Measurements from ENCODE around the gene CDH12.

DNA sequence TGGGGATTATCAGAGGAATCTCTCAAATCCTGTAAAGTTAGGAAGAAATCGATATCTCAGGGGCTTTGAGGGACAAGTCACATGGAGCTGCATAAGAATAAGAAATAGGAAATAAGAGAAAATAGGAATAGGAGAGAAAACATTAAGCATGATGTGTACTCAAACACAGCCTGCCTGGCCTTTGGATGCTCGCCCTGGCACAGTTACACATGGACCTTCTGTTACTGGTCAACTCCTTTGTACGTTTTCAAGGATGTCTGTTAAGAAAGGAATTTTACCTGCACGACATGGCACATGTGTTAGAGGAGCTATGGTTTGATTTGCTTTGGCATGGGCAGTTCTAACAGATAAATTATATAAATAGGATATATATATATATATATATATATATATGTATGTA, 321.2 kb downstream of the CDH12 start:
- TF ChIP-seq, protein P1, sequence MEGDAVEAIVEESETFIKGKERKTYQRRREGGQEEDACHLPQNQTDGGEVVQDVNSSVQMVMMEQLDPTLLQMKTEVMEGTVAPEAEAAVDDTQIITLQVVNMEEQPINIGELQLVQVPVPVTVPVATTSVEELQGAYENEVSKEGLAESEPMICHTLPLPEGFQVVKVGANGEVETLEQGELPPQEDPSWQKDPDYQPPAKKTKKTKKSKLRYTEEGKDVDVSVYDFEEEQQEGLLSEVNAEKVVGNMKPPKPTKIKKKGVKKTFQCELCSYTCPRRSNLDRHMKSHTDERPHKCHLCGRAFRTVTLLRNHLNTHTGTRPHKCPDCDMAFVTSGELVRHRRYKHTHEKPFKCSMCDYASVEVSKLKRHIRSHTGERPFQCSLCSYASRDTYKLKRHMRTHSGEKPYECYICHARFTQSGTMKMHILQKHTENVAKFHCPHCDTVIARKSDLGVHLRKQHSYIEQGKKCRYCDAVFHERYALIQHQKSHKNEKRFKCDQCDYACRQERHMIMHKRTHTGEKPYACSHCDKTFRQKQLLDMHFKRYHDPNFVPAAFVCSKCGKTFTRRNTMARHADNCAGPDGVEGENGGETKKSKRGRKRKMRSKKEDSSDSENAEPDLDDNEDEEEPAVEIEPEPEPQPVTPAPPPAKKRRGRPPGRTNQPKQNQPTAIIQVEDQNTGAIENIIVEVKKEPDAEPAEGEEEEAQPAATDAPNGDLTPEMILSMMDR (IDR thresholded peaks at IDR 0.05; ENCODE audit: insufficient read depth, low read length, poor library complexity, severe bottlenecking): no peak
- no peak for TF ChIP-seq EZH2phosphoT487 (conservative IDR thresholded peaks at IDR 0.05; ENCODE audit: low read length)
